Measurements from ENCODE around the gene HOXA7. TPM values are rescaled to one million over a fixed set of nuclear protein-coding genes. Genes with fewer than 3 reads are reported as not detected.

Gene HOXA7
- total and polyA plus RNA-seq, 2 experiments from 2014 or later = 0.83 TPM; not detected in 1

- H4K20me1 ChIP-seq (ENCODE audit: insufficient read depth, poor library complexity, severe bottlenecking) = peaks cover 16% of the 10 kb centered on the region
- H3K9me2 ChIP-seq (replicated peaks; ENCODE audit: insufficient read depth) = no peaks in the 10 kb centered on the region
- H3K4me1 ChIP-seq (ENCODE audit: insufficient read depth) = peaks cover 17% of the 10 kb centered on the region
- H3K9me3 ChIP-seq (ENCODE audit: low read depth) = no peaks in the 10 kb centered on the region
- no peaks in the 10 kb centered on the region for H3K36me3 ChIP-seq (replicated peaks; ENCODE audit: insufficient read depth, low read depth)
- WGBS (ENCODE audit: low lambda C conversion rate, missing lambda C conversion rate) = 22% methylated on average over 11 of the region's 11 CpGs
- peak; percentile 52 for TF ChIP-seq EZH2phosphoT487 (IDR thresholded peaks at IDR 0.05; ENCODE audit: low read depth, severe bottlenecking, unreplicated experiment)
- TF ChIP-seq CTCF (IDR thresholded peaks at IDR 0.05; ENCODE audit: poor library complexity) = no peak
- TF ChIP-seq EZH2 (IDR thresholded peaks at IDR 0.05; ENCODE audit: borderline replicate concordance) = no peak
- H3K4me3 ChIP-seq = peak overlapping the region; percentile 53
- peak overlapping the region; percentile 96 for H3K27ac ChIP-seq
- peak overlapping the region; percentile 96 for H3K4me2 ChIP-seq
- no peak overlapping the region for H2AFZ ChIP-seq
- DNase-seq (ENCODE audit: low spot score) = no peak
- peaks cover 100% of the 10 kb centered on the region for H3K27me3 ChIP-seq
- peaks cover 99% of the 10 kb centered on the region for H3K79me2 ChIP-seq
These were observed 14.2 kb upstream of the HOXA7 start for GRCh38 chr7:27170426-27171324.

- WGBS (ENCODE audit: low lambda C conversion rate, missing lambda C conversion rate) = 6% methylated on average over 28 of the region's 46 CpGs
- H3K36me3 ChIP-seq (replicated peaks; ENCODE audit: insufficient read depth, low read depth) = no peaks in the 10 kb centered on the region
- no peak for TF ChIP-seq CTCF (IDR thresholded peaks at IDR 0.05; ENCODE audit: poor library complexity)
- peak; percentile 64 for TF ChIP-seq EZH2phosphoT487 (IDR thresholded peaks at IDR 0.05; ENCODE audit: low read depth, severe bottlenecking, unreplicated experiment)
- TF ChIP-seq EZH2 (IDR thresholded peaks at IDR 0.05; ENCODE audit: borderline replicate concordance) = peak; percentile 76
- H4K20me1 ChIP-seq (ENCODE audit: insufficient read depth, poor library complexity, severe bottlenecking) = peaks cover 16% of the 10 kb centered on the region
- H3K27ac ChIP-seq = peak overlapping the region; percentile 96
- no peaks in the 10 kb centered on the region for H3K9me3 ChIP-seq (ENCODE audit: low read depth)
- peak overlapping the region; percentile 96 for H3K4me2 ChIP-seq
- H3K4me3 ChIP-seq = peak overlapping the region; percentile 53
- H2AFZ ChIP-seq = no peak overlapping the region
- peaks cover 17% of the 10 kb centered on the region for H3K4me1 ChIP-seq (ENCODE audit: insufficient read depth)
- peak; percentile 5 for DNase-seq (ENCODE audit: low spot score)
- peaks cover 99% of the 10 kb centered on the region for H3K79me2 ChIP-seq
- H3K27me3 ChIP-seq = peaks cover 100% of the 10 kb centered on the region
- H3K9me2 ChIP-seq (replicated peaks; ENCODE audit: insufficient read depth) = no peaks in the 10 kb centered on the region
These were observed 13.4 kb upstream of the HOXA7 start for GRCh38 chr7:27169658-27170425.

- H3K4me3 ChIP-seq = peak overlapping the region; percentile 53
- TF ChIP-seq CTCF (IDR thresholded peaks at IDR 0.05; ENCODE audit: poor library complexity) = no peak
- TF ChIP-seq EZH2phosphoT487 (IDR thresholded peaks at IDR 0.05; ENCODE audit: low read depth, severe bottlenecking, unreplicated experiment) = peak; percentile 78
- TF ChIP-seq EZH2 (IDR thresholded peaks at IDR 0.05; ENCODE audit: borderline replicate concordance) = peak; percentile 13
- 17% methylated on average over 25 of the region's 25 CpGs for WGBS (ENCODE audit: low lambda C conversion rate, missing lambda C conversion rate)
These were observed 11.9 kb upstream of the HOXA7 start for GRCh38 chr7:27168265-27168947.

More at GRCh38 chr7:27168265-27168947, 11.9 kb upstream of the HOXA7 start:
- Histone ChIP-seq H3K27ac (peak overlapping the region; percentile 96), H4K20me1 (ENCODE audit: insufficient read depth, poor library complexity, severe bottlenecking) (peaks cover 16% of the 10 kb centered on the region), H2AFZ (no peak overlapping the region), H3K9me3 (ENCODE audit: low read depth) (no peaks in the 10 kb centered on the region), H3K27me3 (peaks cover 100% of the 10 kb centered on the region), H3K4me1 (ENCODE audit: insufficient read depth) (peaks cover 17% of the 10 kb centered on the region), H3K36me3 (replicated peaks; ENCODE audit: insufficient read depth, low read depth) (no peaks in the 10 kb centered on the region), H3K4me2 (peak overlapping the region; percentile 96), H3K79me2 (peaks cover 99% of the 10 kb centered on the region), H3K9me2 (replicated peaks; ENCODE audit: insufficient read depth) (no peaks in the 10 kb centered on the region)
- no peak for DNase-seq (ENCODE audit: low spot score)
